SK-N-SH (cell line): Measurements from ENCODE around the gene ARHGAP31. TPM values are rescaled to one million over a fixed set of nuclear protein-coding genes. Genes with fewer than 3 reads are reported as not detected.

ENCODE experiments used
- CTCF ChIA-PET: fragments of 300-600, 350-600 bp; formaldehyde crosslinking; extraction: SDS; loops from one replicate; lab custom pipeline; 2021; lab: Yijun Ruan, JAX
- POLR2A ChIA-PET: fragments of 350-600 bp; sonication (Branson Sonifier 250); formaldehyde crosslinking; extraction: SDS; loops from one replicate; lab custom pipeline; 2020; ENCODE audit warnings: antibody characterized with exemption, inconsistent platforms; lab: Yijun Ruan, JAX
- DNase-seq: peaks from one replicate; pipeline ENCODE4 v3.0.0; 2012
- H2AFZ ChIP-seq: fragments of 200-600 bp; sonication (generic); 2 replicates; pipeline ENCODE4 v1.8.1; 2016; ENCODE audit warnings: antibody characterized with exemption, mild to moderate bottlenecking, low read depth
- H3F3A ChIP-seq: fragments of 200-600 bp; sonication (generic); replicated peaks from 2 replicates; pipeline ENCODE3; 2016; ENCODE audit warnings: antibody characterized with exemption, mild to moderate bottlenecking; ENCODE audit not compliant: insufficient read depth
- H3K27ac ChIP-seq, 2 experiments: fragments of 200-500 bp in 1 of 2; fragments of 200-600 bp in 1 of 2; sonication (Bioruptor generic) in 1 of 2; sonication (generic), shearing (Covaris generic) in 1 of 2; 2 replicates each; pipeline versions ENCODE4 v1.5.1 to v1.6.1; 2014 to 2016; ENCODE audit warnings: low read depth in 2 of 2, inconsistent platforms in 1 of 2, low read length in 1 of 2, mild to moderate bottlenecking in 1 of 2, mixed read lengths in 1 of 2
- H3K27me3 ChIP-seq: fragments of 200-600 bp; sonication (generic), shearing (Covaris generic); 2 replicates; pipeline ENCODE4 v1.6.1; 2016; ENCODE audit warnings: mixed run types; ENCODE audit not compliant: insufficient read depth
- H3K36me3 ChIP-seq, 2 experiments: fragments of 200-500 bp in 1 of 2; fragments of 200-600 bp in 1 of 2; sonication (Bioruptor generic) in 1 of 2; sonication (generic) in 1 of 2; replicated peaks in 1 of 2; 2 replicates each; pipeline versions ENCODE3 to v1.5.1; 2014 to 2016; ENCODE audit warnings: low read length in 1 of 2, mild to moderate bottlenecking in 1 of 2; ENCODE audit not compliant: insufficient read depth in 2 of 2, control insufficient read depth in 1 of 2
- H3K4me1 ChIP-seq, 2 experiments: fragments of 200-500 bp in 1 of 2; fragments of 200-600 bp in 1 of 2; sonication (Bioruptor generic) in 1 of 2; sonication (generic), shearing (Covaris generic) in 1 of 2; 2 replicates each; pipeline versions ENCODE4 v1.5.1 to v1.6.1; 2014 to 2016; ENCODE audit warnings: low read depth in 1 of 2, low read length in 1 of 2, mixed run types in 1 of 2; ENCODE audit not compliant: insufficient read depth in 2 of 2, control insufficient read depth in 1 of 2
- H3K4me2 ChIP-seq: fragments of 200-600 bp; sonication (generic), shearing (Covaris generic); 2 replicates; pipeline ENCODE4 v1.6.1; 2017; ENCODE audit warnings: mixed run types
- H3K4me3 ChIP-seq, 2 experiments: fragments of 200-500 bp in 1 of 2; fragments of 200-600 bp in 1 of 2; sonication (Bioruptor generic) in 1 of 2; sonication (generic), shearing (Covaris generic) in 1 of 2; 2 replicates each; pipeline versions ENCODE4 v1.5.1 to v1.8.1; 2014 to 2016; ENCODE audit warnings: low read depth in 2 of 2, inconsistent platforms in 1 of 2, low read length in 1 of 2, mild to moderate bottlenecking in 1 of 2, mixed read lengths in 1 of 2, moderate library complexity in 1 of 2
- H3K79me2 ChIP-seq: fragments of 200-600 bp; sonication (generic); 2 replicates; pipeline ENCODE4 v1.8.1; 2017; ENCODE audit warnings: mild to moderate bottlenecking; ENCODE audit not compliant: insufficient read depth
- H3K9ac ChIP-seq: fragments of 200-600 bp; sonication (generic); 2 replicates; pipeline ENCODE4 v1.6.1; 2017; ENCODE audit warnings: mixed run types
- H3K9me2 ChIP-seq: fragments of 200-600 bp; sonication (generic); 2 replicates; pipeline ENCODE4 v1.6.1; 2017; ENCODE audit warnings: mixed run types
- H3K9me3 ChIP-seq: fragments of 200-600 bp; sonication (generic); 2 replicates; pipeline ENCODE4 v1.6.1; 2017; ENCODE audit warnings: mixed run types, mild to moderate bottlenecking, moderate library complexity
- H4K20me1 ChIP-seq: fragments of 200-600 bp; sonication (generic); 2 replicates; pipeline ENCODE4 v1.6.1; 2017; ENCODE audit warnings: mild to moderate bottlenecking, mixed run types; ENCODE audit not compliant: insufficient read depth
- EP300 ChIP-seq, 2 experiments: IDR thresholded peaks; 2 replicates each; pipeline versions ENCODE4 v1.4.0 to v1.6.1; 2012; ENCODE audit warnings: borderline replicate concordance in 1 of 2, low read depth in 1 of 2, low read length in 1 of 2
- FOSL2 ChIP-seq: IDR thresholded peaks from 2 replicates; pipeline ENCODE4 v1.4.0; 2012; ENCODE audit warnings: low read depth, mild to moderate bottlenecking, moderate library complexity, borderline replicate concordance
- JUND ChIP-seq: IDR thresholded peaks from 2 replicates; pipeline ENCODE4 v1.4.0; 2012
- SIN3A ChIP-seq: IDR thresholded peaks from 2 replicates; pipeline ENCODE4 v1.6.1; 2012; ENCODE audit warnings: low read depth, mild to moderate bottlenecking, low read length, moderate library complexity, borderline replicate concordance
- TAF1 ChIP-seq: IDR thresholded peaks from 2 replicates; pipeline ENCODE4 v1.6.1; 2012; ENCODE audit warnings: low read depth, mild to moderate bottlenecking, low read length, moderate library complexity, borderline replicate concordance
- TEAD4 ChIP-seq: IDR thresholded peaks from 2 replicates; pipeline ENCODE4 v1.4.0; 2012; ENCODE audit warnings: mild to moderate bottlenecking, borderline replicate concordance; ENCODE audit not compliant: insufficient read depth
- YY1 ChIP-seq: IDR thresholded peaks from 2 replicates; pipeline ENCODE4 v1.4.0; 2012; ENCODE audit warnings: low read depth, mild to moderate bottlenecking
- WGBS: methylation state at CpG from one replicate; pipeline ENCODE4 v1.1.6; 2017; ENCODE audit warnings: low lambda C conversion rate; 5-methylcytosine and 5-hydroxymethylcytosine counted together
- polyA plus RNA-seq, 3 experiments: library from polyadenylated mRNA; depleted of rRNA; stranded (reverse); fragments of >200 nt; gene quantifications; 2 replicates each; pipeline ENCODE4 v1.2.3, GENCODE V29; 2012
- TF ChIP-seq, protein P1 (sequence below): fragments of 150-350 bp; IDR thresholded peaks from 2 replicates; pipeline ENCODE4 v1.6.1; 2016; ENCODE audit warnings: mild to moderate bottlenecking, low read depth, low read length
- TF ChIP-seq, protein P2 (sequence below): IDR thresholded peaks from 2 replicates; pipeline ENCODE4 v1.6.1; 2012; ENCODE audit warnings: mild to moderate bottlenecking, low read depth, low read length, moderate library complexity
- TF ChIP-seq, protein P3 (sequence below): IDR thresholded peaks from 2 replicates; pipeline ENCODE4; 2012

Gene ARHGAP31
- polyA plus RNA-seq, 1 of the 3 experiments (the other 2 are of a cell fraction): 4.4 TPM

DNA sequence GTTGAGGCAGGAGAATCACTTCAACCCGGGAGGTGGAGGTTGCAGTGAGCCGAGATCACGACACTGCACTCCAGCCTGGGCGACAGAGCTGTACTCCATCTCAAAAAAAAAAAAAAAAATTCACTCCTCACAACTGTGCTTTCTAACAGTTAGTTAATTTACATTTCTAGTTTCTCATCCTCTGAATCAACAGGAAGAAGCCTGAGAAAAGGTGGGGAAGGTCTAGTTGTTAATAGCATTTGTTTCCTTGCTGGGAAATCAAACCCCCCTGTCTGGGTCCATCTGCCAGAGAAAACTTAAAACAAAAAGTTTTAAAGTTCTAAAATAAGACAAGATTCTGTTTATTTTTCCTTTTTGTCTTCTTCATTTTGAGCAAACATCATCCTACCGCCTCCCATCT lies 106.9 kb downstream of the ARHGAP31 start:
- DNase-seq: no peak
- no peak overlapping the region for H3K9ac ChIP-seq
- no peaks in the 10 kb centered on the region for H3K9me3 ChIP-seq
- TF ChIP-seq SIN3A: no peak
- TF ChIP-seq, protein P1, sequence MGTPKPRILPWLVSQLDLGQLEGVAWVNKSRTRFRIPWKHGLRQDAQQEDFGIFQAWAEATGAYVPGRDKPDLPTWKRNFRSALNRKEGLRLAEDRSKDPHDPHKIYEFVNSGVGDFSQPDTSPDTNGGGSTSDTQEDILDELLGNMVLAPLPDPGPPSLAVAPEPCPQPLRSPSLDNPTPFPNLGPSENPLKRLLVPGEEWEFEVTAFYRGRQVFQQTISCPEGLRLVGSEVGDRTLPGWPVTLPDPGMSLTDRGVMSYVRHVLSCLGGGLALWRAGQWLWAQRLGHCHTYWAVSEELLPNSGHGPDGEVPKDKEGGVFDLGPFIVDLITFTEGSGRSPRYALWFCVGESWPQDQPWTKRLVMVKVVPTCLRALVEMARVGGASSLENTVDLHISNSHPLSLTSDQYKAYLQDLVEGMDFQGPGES: no peak
- TF ChIP-seq EP300 (IDR thresholded peaks at IDR 0.05; ENCODE audit: borderline replicate concordance in 1 of 2, low read depth in 1 of 2, low read length in 1 of 2): no peak
- TF ChIP-seq TEAD4: no peak
- TF ChIP-seq, protein P2, sequence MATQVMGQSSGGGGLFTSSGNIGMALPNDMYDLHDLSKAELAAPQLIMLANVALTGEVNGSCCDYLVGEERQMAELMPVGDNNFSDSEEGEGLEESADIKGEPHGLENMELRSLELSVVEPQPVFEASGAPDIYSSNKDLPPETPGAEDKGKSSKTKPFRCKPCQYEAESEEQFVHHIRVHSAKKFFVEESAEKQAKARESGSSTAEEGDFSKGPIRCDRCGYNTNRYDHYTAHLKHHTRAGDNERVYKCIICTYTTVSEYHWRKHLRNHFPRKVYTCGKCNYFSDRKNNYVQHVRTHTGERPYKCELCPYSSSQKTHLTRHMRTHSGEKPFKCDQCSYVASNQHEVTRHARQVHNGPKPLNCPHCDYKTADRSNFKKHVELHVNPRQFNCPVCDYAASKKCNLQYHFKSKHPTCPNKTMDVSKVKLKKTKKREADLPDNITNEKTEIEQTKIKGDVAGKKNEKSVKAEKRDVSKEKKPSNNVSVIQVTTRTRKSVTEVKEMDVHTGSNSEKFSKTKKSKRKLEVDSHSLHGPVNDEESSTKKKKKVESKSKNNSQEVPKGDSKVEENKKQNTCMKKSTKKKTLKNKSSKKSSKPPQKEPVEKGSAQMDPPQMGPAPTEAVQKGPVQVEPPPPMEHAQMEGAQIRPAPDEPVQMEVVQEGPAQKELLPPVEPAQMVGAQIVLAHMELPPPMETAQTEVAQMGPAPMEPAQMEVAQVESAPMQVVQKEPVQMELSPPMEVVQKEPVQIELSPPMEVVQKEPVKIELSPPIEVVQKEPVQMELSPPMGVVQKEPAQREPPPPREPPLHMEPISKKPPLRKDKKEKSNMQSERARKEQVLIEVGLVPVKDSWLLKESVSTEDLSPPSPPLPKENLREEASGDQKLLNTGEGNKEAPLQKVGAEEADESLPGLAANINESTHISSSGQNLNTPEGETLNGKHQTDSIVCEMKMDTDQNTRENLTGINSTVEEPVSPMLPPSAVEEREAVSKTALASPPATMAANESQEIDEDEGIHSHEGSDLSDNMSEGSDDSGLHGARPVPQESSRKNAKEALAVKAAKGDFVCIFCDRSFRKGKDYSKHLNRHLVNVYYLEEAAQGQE: no peak
- TF ChIP-seq JUND: no peak
- TF ChIP-seq YY1: no peak
- no peak for TF ChIP-seq TAF1
- TF ChIP-seq, protein P3, sequence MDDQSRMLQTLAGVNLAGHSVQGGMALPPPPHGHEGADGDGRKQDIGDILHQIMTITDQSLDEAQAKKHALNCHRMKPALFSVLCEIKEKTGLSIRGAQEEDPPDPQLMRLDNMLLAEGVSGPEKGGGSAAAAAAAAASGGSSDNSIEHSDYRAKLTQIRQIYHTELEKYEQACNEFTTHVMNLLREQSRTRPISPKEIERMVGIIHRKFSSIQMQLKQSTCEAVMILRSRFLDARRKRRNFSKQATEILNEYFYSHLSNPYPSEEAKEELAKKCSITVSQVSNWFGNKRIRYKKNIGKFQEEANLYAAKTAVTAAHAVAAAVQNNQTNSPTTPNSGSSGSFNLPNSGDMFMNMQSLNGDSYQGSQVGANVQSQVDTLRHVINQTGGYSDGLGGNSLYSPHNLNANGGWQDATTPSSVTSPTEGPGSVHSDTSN: no peak
- no peaks in the 10 kb centered on the region for H3F3A ChIP-seq
- H3K36me3 ChIP-seq: peaks cover 46 to 52% of the 10 kb centered on the region in 2 experiments
- H3K9me2 ChIP-seq: no peaks in the 10 kb centered on the region
- 96% methylated on average over 5 of the region's 5 CpGs for WGBS
- H3K4me2 ChIP-seq: no peak overlapping the region
- H2AFZ ChIP-seq: no peak overlapping the region
- POLR2A ChIA-PET: no interaction called here
- no peaks in the 10 kb centered on the region for H3K4me1 ChIP-seq
- H3K27me3 ChIP-seq: no peaks in the 10 kb centered on the region
- no peaks in the 10 kb centered on the region for H3K79me2 ChIP-seq
- CTCF ChIA-PET: no interaction called here
- no peak overlapping the region for H3K27ac ChIP-seq
- no peaks in the 10 kb centered on the region for H4K20me1 ChIP-seq
- H3K4me3 ChIP-seq: no peak overlapping the region

DNA sequence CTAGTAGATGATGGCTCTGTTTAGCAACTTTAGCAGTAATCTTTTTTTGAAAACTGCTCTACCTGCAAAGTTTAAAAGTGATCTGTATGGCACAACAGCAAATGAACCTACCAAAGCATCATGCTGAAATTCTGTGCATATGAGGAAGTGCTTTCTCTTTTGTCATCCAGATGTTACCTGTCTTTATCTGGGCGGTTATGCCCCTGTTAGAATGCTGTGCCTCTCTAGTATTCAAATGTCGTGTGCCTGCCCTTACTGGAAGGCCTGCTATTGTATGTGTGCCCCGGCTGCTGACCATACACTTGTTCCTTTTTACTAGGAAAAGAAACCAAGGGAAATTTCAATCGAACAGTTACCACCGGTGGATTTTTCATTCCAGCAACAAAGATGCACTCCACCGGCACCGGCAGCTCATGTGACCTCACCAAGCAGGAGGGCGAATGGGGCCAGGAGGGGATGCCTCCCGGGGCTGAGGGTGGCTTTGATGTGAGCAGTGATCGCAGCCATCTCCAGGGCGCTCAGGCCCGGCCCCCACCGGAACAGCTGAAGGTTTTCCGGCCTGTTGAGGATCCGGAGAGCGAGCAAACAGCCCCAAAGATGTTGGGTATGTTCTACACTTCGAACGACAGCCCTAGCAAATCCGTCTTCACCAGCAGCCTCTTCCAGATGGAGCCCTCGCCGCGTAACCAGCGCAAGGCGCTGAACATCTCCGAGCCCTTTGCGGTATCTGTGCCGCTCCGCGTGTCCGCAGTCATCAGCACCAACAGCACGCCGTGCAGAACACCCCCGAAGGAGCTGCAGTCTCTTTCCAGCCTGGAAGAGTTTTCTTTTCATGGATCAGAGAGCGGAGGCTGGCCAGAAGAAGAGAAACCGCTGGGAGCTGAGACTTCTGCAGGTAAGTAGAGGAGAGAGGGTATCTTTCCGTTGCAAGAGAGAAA lies 107.6 kb downstream of the ARHGAP31 start:
- no peak for DNase-seq
- ChIA-PET POLR2A (no interaction called here), CTCF (no interaction called here)
- Histone ChIP-seq H3F3A (no peaks in the 10 kb centered on the region), H4K20me1 (no peaks in the 10 kb centered on the region), H3K9ac (no peak overlapping the region), H3K79me2 (no peaks in the 10 kb centered on the region), H3K9me2 (no peaks in the 10 kb centered on the region), H3K9me3 (no peaks in the 10 kb centered on the region), H3K27me3 (no peaks in the 10 kb centered on the region), H3K36me3 (peaks cover 42 to 51% of the 10 kb centered on the region in 2 experiments), H3K4me1 (no peaks in the 10 kb centered on the region), H2AFZ (no peak overlapping the region), H3K27ac (no peak overlapping the region), H3K4me3 (no peak overlapping the region), H3K4me2 (no peak overlapping the region)
- no peak for TF ChIP-seq FOSL2
- WGBS: 94% methylated on average over 35 of the region's 36 CpGs
